OCI-LY7 (cell line): ENCODE results near the gene OPTC. TPM values are rescaled to one million over a fixed set of nuclear protein-coding genes. Genes with fewer than 3 reads are reported as not detected.

Experiments
- BruUV-seq: library from RNA; stranded (reverse); fragments of 400-500 nt; replicated peaks from 2 replicates; lab custom pipeline; 2021; lab: Mats Ljungman, UMichigan
- CTCF ChIA-PET: fragments of 300-600 bp; sonication (Branson Sonifier 250); formaldehyde crosslinking; loops from one replicate; lab custom pipeline; 2022; ENCODE audit warnings: antibody characterized with exemption; ENCODE audit not compliant: unreplicated experiment; lab: Charles Lee
- POLR2A ChIA-PET: fragments of 300-600 bp; sonication (Branson Sonifier 250); formaldehyde crosslinking; loops from one replicate; lab custom pipeline; 2022; ENCODE audit warnings: antibody characterized with exemption; lab: Charles Lee
- DNase-seq: peaks from one replicate; pipeline ENCODE4 v3.0.0-alpha.2; 2015; ENCODE audit warnings: low spot score
- H2AFZ ChIP-seq: fragments of 200-600 bp; sonication (generic), shearing (Covaris generic); 2 replicates; pipeline ENCODE4 v1.6.1; 2014; ENCODE audit warnings: mild to moderate bottlenecking, antibody characterized with exemption, low read length, moderate library complexity
- H3K27ac ChIP-seq: fragments of 200-600 bp; sonication (generic); 2 replicates; pipeline ENCODE4 v1.5.1; 2014; ENCODE audit warnings: mixed run types, low read depth, mild to moderate bottlenecking, moderate library complexity, low read length, inconsistent platforms; ENCODE audit not compliant: poor library complexity, severe bottlenecking
- H3K36me3 ChIP-seq: fragments of 200-600 bp; sonication (generic); 2 replicates; pipeline ENCODE4 v1.6.1; 2014; ENCODE audit warnings: mild to moderate bottlenecking, antibody characterized with exemption, low read length, moderate library complexity, mixed read lengths; ENCODE audit not compliant: insufficient read depth
- H3K4me1 ChIP-seq: fragments of 200-600 bp; sonication (generic); 2 replicates; pipeline ENCODE4 v1.5.1; 2014; ENCODE audit warnings: mild to moderate bottlenecking, low read length; ENCODE audit not compliant: insufficient read depth, poor library complexity, severe bottlenecking
- H3K4me2 ChIP-seq: fragments of 200-600 bp; sonication (generic); 2 replicates; pipeline ENCODE4 v1.6.1; 2014; ENCODE audit warnings: mild to moderate bottlenecking, low read length
- H3K4me3 ChIP-seq: fragments of 200-600 bp; sonication (generic); 2 replicates; pipeline ENCODE4 v1.5.1; 2014; ENCODE audit warnings: mild to moderate bottlenecking, low read depth, low read length; ENCODE audit not compliant: poor library complexity, severe bottlenecking
- H3K79me2 ChIP-seq: fragments of 200-600 bp; sonication (generic); 2 replicates; pipeline ENCODE4 v1.6.1; 2016; ENCODE audit warnings: low read depth, mild to moderate bottlenecking, low read length, moderate library complexity, mixed read lengths; ENCODE audit not compliant: insufficient read depth
- H3K9me2 ChIP-seq: fragments of 200-600 bp; sonication (generic); 2 replicates; pipeline ENCODE4 v1.6.1; 2016; ENCODE audit warnings: mild to moderate bottlenecking, low read length, mixed read lengths; ENCODE audit not compliant: insufficient read depth
- H3K9me3 ChIP-seq: fragments of 200-600 bp; sonication (generic); 2 replicates; pipeline ENCODE4 v1.6.1; 2014; ENCODE audit warnings: mild to moderate bottlenecking, mixed run types, low read length, mixed read lengths
- H4K20me1 ChIP-seq: fragments of 200-600 bp; sonication (generic); 2 replicates; pipeline ENCODE4 v1.6.1; 2014; ENCODE audit warnings: mild to moderate bottlenecking, antibody characterized with exemption, low read length, moderate library complexity, mixed read lengths; ENCODE audit not compliant: insufficient read depth
- CTCF ChIP-seq: fragments of 200-600 bp; sonication (generic); conservative IDR thresholded peaks from 2 replicates; pipeline ENCODE4 v1.5.1; 2014; ENCODE audit warnings: mild to moderate bottlenecking, antibody characterized with exemption, low read length, moderate library complexity, mixed read lengths
- EZH2phosphoT487 ChIP-seq: fragments of 200-600 bp; sonication (generic); IDR thresholded peaks from 2 replicates; pipeline ENCODE4 v1.6.1; 2018; ENCODE audit warnings: low read depth, borderline replicate concordance, mild to moderate bottlenecking, mixed run types, antibody characterized with exemption, low read length, moderate library complexity, mixed read lengths
- intact Hi-C: fragments of 100-400 bp; cut with micrococcal nuclease; formaldehyde crosslinking; loops from one replicate; pipeline ENCODE4 v1.10.0; 2022; ENCODE audit not compliant: unreplicated experiment
- total RNA-seq, 2 experiments: library from RNA; depleted of rRNA in 1 of 2; stranded (reverse); fragments of >200 nt in 1 of 2; shearing (Covaris generic) in 1 of 2; gene quantifications; 2 replicates each; pipeline ENCODE4 v1.2.3, GENCODE V29; 2014 to 2022

Gene OPTC
- total RNA-seq, 2 experiments from 2014 or later = not detected

- no TSS peak for BruUV-seq
- no peak overlapping the region for H3K27ac ChIP-seq
- TF ChIP-seq CTCF = no peak
- no peak for TF ChIP-seq EZH2phosphoT487
- no peaks in the 10 kb centered on the region for H3K4me1 ChIP-seq
- intact Hi-C loops = no loop called here
- no peaks in the 10 kb centered on the region for H4K20me1 ChIP-seq
- DNase-seq = no peak
- no peak overlapping the region for H2AFZ ChIP-seq
- ChIA-PET POLR2A (no interaction called here), CTCF (no interaction called here)
- H3K9me2 ChIP-seq = no peaks in the 10 kb centered on the region
- no peak overlapping the region for H3K4me3 ChIP-seq
- no peaks in the 10 kb centered on the region for H3K79me2 ChIP-seq
- H3K9me3 ChIP-seq = no peaks in the 10 kb centered on the region
- H3K4me2 ChIP-seq = no peak overlapping the region
- no peaks in the 10 kb centered on the region for H3K36me3 ChIP-seq
Observed at GRCh38 chr1:203525685-203526084, 31.7 kb downstream of the OPTC start.

DNA sequence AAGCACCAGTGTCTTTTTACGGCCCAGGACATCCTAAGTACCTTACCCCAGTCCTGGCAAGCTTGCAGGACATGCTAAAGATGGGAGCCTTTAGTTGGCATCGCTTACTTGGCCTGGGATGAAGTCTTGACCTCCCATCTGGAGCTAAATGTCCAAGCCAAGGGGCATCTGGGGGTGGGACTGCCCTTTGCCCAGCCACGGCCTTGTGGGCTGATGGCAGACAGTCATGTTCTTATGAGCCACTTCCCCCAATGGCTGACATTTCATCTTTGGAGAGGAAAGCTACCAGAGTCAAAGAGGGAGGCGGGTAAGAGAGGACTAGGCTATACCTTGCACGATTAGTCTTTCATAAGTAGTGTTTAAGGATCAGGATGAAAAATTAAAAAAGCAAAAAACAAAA, 32.2 kb downstream of the OPTC start:
- POLR2A ChIA-PET = no interaction called here
- Histone ChIP-seq H3K36me3 (no peaks in the 10 kb centered on the region), H3K27ac (no peak overlapping the region), H2AFZ (no peak overlapping the region), H3K4me1 (no peaks in the 10 kb centered on the region), H3K79me2 (no peaks in the 10 kb centered on the region), H3K4me2 (no peak overlapping the region), H3K4me3 (no peak overlapping the region), H4K20me1 (no peaks in the 10 kb centered on the region), H3K9me2 (no peaks in the 10 kb centered on the region), H3K9me3 (no peaks in the 10 kb centered on the region)
- CTCF ChIA-PET = no interaction called here
- BruUV-seq = no TSS peak
- intact Hi-C loops = no loop called here
- no peak for DNase-seq
- TF ChIP-seq CTCF (no peak), EZH2phosphoT487 (no peak)

GRCh38 chr1:203526572-203526971, 32.6 kb downstream of the OPTC start:
- Histone ChIP-seq H4K20me1 (no peaks in the 10 kb centered on the region), H2AFZ (no peak overlapping the region), H3K9me3 (no peaks in the 10 kb centered on the region), H3K27ac (no peak overlapping the region), H3K4me2 (no peak overlapping the region), H3K9me2 (no peaks in the 10 kb centered on the region), H3K4me1 (no peaks in the 10 kb centered on the region), H3K79me2 (no peaks in the 10 kb centered on the region), H3K4me3 (no peak overlapping the region), H3K36me3 (no peaks in the 10 kb centered on the region)
- BruUV-seq = no TSS peak
- intact Hi-C loops = no loop called here
- no peak for DNase-seq
- CTCF ChIA-PET = no interaction called here
- POLR2A ChIA-PET = interaction anchor here (0.7 kb wide), 1 partner anchor 21 kb away, joined by 5 read pairs; no protein-coding TSS in a partner anchor
- TF ChIP-seq EZH2phosphoT487 = no peak
- TF ChIP-seq CTCF = no peak
